DMS 273 (cell line): ENCODE measurements around the gene CD63.

Source experiments
- DNase-seq: peaks from one replicate; lab custom pipeline; 2025; ENCODE audit not compliant: unreplicated experiment; lab: John Stamatoyannopoulos, UW

The CD63 gene

GRCh38 chr12:55707219-55707671 lies 21.6 kb downstream of the CD63 start:
- peak; percentile 57 for DNase-seq

DNA sequence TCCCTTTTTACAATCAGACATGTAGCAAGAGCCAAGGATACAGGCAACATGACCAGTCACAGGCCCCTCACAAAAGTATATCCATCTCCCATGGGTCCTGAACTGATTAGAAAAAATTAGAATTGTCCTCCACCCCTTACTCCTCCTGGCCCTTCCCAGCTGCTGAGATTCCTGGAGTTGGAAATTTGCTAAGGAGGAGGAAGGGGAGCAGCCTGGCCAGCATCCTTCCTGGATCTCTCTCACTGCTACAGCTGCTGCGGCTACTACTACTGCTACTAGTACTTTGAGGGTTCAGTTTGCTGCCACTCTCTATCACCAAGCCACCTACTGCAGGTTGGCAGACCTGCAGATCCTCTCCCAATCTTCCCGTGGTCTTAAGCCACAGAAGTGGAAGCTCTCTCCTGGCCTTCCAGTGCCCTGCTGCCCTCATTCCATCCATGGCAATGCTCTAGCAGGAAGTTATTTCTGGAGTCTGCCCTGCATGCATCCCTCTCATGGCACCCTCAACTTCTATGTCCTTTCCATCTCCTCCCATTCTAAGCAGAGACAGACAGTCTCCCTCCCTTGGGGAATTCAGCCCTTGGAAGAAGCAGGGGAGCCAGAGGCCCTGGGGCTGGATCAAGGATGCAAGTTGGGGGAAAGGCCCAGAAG lies 22.1 kb downstream of the CD63 start:
- DNase-seq: peak; percentile 25

GRCh38 chr12:55705782-55706402 lies 22.9 kb downstream of the CD63 start:
- DNase-seq: peak; percentile 64

DNA sequence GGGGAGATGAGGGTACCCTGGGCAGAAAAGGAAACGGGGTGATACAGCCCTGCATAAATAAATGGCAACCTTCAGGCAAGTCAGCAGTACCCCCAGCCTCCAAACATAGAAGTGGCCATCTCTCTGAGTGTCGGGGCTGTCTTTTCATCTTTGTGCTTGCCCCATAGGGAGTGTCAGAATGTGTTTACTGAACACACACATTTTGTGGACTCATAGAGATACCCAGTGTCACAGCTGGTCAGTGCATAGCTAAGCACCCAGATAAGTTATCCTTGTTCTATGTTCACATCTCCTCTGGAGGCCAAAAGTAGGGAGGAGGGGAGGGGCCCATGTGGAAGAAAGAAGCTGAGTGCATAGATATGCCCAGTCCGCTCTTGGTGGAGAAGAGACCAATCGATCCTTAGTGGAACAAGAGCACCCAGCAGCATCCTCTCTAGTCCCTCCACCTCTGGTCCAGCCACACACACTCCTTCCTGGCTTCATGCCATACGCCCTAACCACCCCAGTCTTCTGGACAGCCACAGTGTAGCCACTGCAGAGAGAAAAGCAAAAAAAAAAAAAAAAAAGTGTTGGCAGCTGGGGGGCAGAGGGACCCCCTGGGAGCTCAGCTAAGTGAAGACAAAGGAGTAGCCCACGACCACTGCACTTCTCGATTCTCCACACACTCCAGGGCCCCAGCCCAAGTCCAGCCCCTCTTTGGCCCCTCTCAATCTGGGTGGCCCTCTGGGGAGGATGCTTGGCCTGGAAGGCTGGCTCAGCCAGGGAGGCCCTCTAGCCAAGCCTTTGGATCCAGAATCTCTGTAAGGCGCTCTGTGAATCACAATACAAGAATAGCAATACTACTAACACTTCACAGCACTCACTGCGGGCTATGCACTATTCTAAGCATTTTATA lies 23.7 kb downstream of the CD63 start:
- DNase-seq: no peak

DNA sequence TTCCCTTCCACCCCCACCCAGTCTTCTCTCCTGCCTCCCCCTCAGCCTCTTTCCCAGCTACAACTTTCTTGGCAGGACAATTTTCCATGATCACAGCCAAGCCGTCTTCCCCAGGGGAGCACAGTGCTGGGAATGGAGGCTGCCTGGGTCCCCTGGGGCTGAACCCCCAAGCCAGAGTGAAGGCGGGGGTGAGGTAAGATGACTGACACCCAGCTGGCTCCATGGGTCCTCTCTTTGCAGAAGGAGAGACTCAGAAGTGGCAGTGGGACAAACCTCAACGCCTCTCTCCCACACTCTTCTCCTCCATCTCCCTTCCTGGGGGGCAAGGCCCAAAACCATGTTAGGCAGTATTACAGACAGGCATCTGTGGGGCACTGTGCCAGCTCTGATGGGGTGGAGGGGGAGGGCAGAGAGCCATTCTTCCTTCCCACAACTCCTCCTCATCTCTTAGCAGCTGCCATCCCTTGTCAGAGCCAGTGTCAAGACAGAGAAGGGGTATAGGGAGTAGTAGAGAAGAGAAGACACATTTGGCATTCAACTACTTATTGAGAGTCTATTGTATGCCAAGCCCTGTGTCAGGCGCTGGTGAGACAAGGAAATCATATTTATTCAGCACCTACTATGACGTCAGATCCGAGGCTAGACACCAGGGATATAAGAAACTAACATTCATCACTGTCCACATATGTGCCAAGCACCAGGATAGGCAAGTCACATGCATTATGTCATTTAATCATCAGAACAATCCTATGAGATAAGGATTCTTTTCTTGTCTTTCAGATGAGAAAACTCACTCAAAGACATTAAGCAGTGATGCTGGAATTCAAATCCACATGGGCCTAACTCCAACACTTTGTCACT lies 24.7 kb downstream of the CD63 start:
- peak; percentile 56 for DNase-seq

DNA sequence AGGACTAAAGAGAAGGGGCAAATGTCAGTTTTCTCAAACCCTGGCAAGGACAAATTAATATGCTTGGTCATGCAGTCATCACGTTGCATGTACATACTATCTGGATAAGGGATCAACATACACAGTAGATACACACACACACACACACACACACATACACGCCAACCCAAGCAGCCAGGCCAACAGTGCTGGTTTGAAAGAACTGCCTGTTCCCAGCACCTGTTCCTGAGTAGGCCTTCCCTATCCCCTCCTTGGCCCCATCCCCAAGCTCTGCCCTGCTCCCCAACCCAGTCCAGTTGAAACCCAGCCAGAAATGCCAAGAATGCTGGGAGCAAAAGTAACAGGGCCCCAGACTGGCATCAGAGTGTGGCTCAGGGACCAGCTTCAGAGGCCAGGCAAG lies 25.5 kb downstream of the CD63 start:
- no peak for DNase-seq

DNA sequence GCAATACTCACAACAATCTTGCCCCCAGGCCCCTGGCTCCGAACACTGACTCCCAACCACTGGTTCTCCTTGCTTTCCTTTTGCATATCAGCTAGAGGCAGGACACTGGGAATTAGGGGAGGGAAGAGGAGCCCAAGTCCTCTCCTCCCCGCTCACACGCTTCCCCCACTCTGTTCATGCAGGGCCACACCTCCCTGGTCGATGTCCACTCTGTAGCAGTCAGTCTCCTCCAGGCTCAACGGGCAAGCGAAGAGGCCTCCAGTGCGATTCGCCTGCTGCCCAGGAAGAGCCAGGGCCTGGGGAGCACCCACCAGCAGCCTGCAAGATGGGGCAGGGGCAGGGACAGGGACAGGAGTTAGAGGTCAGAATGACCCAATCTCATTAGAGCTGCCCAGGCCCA lies 25.9 kb downstream of the CD63 start:
- DNase-seq: no peak

- peak; percentile 33 for DNase-seq
Observed at GRCh38 chr12:55700255-55701018, 28.4 kb downstream of the CD63 start.

DNA sequence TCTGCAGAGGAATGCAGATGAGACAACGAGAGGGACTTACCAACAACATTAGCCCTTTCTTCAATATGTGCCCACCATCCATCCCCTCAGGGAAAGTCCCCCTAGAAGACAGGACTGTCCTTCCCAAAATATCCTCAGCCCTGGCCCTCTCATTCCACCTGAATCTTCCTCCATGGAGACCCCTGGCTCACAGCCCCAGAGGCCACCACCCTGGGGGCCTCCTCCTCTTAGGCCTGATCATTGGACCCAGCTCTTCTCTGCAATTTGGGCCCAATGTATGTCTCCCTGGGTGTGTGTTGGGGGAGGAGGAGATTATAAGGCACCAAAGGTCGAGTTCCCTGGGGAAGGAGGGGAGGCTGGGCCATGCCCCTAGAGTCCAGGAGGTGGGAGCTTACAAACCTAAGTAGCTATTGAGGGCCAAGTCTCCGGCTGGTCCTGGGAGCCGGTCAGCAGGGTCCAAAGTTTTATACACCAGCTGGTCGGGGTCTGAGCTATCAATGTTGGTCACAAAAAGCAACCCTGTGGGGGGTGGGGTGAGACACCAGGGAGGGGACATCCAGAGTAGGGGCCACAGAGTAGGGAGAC lies 29.2 kb downstream of the CD63 start:
- no peak for DNase-seq

GRCh38 chr12:55698965-55699364 lies 29.8 kb downstream of the CD63 start:
- no peak for DNase-seq

DNA sequence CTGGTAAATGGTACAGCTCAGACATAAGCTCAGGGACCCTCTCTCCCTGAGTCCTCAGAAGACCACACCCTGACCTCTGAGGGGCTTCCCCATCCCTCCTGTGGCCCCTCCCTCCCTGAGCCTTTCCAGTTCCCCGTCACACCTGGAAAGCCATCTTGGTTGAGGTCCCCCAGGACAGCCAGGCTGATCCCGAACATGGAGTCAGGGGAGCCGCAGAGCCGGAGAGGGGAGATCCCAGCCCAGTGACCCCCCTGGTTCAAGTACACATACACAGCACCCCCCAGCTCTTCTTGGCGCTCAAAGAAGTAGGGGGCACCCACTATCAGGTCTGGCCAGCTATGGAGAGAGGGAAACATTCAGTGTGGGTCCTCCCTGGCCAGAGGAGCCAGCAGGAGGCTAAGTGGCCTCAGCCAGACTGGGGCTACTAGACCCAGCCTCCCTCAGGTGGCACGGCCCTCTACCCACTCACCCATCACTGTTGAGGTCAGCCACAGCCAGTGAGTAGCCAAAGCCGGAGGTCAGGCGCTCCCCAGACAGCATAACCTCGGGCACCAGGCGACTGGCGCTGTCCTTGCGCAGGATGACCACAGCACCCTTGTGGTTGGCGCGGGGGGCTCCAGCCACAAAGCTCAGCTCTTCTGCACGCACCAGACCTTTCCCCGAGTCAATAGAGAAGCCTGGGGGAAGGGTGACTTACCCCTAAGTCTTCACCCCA lies 30.4 kb downstream of the CD63 start:
- no peak for DNase-seq

GRCh38 chr12:55697686-55698085 lies 31.1 kb downstream of the CD63 start:
- DNase-seq: no peak

DNA sequence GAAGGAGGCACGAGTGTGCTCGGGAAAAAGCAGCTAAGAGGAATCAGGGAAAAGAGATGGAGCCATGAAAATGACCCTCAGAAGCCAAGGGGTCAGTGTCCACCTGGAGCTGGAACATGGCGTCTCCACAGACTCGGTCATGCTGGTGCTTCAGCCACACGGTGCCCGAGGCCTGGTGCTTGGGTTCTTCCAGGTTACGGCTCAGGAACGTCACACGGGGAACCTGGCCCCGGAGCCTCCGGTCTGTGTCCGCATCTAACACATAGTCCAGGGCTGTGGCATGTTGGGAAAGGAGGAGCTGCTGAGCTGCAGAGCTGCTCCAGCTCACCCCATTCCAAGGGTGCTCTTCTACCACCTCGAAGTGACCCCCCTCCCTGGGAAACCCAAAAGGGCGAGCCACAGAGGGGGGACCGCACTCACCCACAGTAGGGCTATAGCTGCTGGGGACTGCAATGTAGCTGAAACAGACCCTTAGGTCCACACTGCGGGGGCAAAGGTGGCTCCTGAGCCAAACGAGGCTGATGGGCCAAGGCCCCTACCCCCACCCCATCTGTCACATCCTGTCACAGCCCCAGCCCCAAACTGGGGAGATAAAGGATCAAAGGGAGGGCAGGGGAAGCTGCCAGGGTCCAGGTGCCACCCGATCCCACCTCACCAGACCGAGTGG lies 31.9 kb downstream of the CD63 start:
- DNase-seq: no peak

DNA sequence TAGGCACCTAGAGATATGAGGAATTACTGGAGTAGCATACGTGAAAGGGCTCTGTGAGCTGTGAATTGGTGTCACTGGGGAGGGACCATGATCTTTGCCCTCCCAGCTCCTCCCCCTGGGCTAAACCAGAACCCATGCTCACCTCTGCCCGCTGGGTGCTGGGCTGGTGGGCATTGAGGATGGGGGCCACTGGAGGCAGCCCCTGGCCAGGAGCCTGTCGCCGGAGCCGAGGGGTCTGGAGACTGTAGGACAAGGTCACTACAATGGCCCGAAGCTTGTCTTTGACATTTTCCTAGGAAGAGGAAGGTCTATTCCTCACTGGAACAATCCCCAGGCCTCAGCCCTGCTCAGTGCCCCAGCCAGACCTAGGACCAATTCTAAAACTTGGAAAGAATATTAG lies 32.7 kb downstream of the CD63 start:
- DNase-seq: no peak

DNA sequence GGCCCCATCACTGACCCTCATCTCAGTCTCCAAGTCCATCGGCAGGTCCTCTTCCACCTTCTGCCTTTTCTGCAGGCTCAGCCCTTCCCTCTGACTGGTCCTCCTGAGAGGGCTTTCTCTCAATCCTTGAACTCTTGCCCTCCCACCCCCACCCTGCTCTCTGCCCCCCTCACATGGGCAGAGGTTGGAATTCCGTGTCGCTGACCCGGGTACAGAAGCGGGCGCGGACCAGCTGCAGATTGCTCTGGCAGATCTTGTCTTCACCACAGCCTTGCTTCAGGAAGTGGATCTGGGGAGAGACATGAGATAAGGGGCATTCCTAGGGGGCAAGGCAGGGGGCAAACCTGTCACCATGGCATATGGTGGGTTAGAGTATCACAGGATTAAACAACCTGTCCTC lies 33.5 kb downstream of the CD63 start:
- no peak for DNase-seq

DNA sequence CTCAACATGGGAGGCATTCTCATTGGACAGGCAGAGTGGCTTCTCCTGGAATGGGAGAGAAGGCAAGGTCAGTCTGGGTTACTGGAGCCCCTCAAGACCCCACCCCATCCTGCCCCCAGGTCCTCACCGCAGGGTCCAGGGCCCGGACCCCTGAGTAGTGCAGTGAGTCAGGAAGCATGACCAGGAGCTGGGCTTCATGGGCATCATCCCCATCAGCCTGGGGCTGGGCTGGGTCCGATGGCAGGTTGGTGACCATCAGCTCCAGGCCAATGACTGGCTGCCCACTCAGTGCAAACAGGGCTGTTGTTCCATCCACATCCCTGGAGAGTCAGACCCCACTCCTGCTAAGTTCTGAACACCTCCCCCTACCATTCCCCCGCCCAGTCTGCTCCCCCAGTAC lies 34.2 kb downstream of the CD63 start:
- DNase-seq: no peak

DNA sequence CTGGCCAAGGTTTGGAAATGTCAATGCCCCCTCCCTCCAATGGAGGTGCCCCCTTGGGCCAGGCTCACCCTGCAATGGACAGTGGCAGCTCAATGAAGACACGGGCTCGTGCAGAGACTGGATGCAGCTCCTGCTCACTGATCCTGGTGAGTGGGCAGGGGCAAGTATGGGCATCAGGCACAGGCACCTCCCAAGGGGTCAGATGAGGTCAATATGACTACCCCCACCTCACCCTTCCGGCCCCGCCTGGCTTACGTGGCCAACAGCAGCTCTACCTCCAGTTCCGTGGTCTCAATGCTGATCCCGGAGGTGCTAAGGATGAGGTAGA lies 34.7 kb downstream of the CD63 start:
- no peak for DNase-seq

- no peak for DNase-seq
Observed at GRCh38 chr12:55693323-55694187, 35.3 kb downstream of the CD63 start.
